ENCODE data around the gene TSC22D2. TPM values are rescaled to one million over a fixed set of nuclear protein-coding genes. Genes with fewer than 3 reads are reported as not detected.

TSC22D2 gene
- total and polyA plus RNA-seq, 2 donors (not counting 3 experiments of a cell fraction or from before 2014, with no cell fraction given), result 7.6 to 43.9 TPM

- intact Hi-C loops (cut with micrococcal nuclease), result no loop called here
- no TSS peak for BruUV-seq (replicated peaks)
- POLR2A ChIA-PET, result no interaction called here
- no peak for FAIRE-seq
- dilution Hi-C loops (cut with MboI; ENCODE audit: extremely low pct_ligation_motif_present, low sequenced_read_pairs), result no loop called here
- Histone ChIP-seq H3K9ac (replicated peaks; ENCODE audit: extremely low read depth, insufficient read depth, low read length) (no peak overlapping the region), H2AFZ (ENCODE audit: low read depth, low read length) (no peak overlapping the region), H3K9me3 (replicated peaks; ENCODE audit: control insufficient read depth, insufficient read depth, low read length) (no peaks in the 10 kb centered on the region), H3K36me3 (ENCODE audit: control insufficient read depth in 2 of 2, extremely low read depth in 1 of 2, insufficient read depth in 2 of 2, low read length in 2 of 2) (peaks cover 5 to 8% of the 10 kb centered on the region in 2 experiments), H3K4me1 (ENCODE audit: control insufficient read depth, extremely low read depth, insufficient read depth, low read length) (peaks cover 24% of the 10 kb centered on the region), H4K20me1 (replicated peaks; ENCODE audit: control insufficient read depth, extremely low read depth, insufficient read depth, low read length) (peaks cover 3% of the 10 kb centered on the region), H3K79me2 (ENCODE audit: control insufficient read depth, insufficient read depth, low read length) (peaks cover 66% of the 10 kb centered on the region), H3K4me2 (ENCODE audit: insufficient read depth, low read length) (no peak overlapping the region), H3K27me3 (ENCODE audit: control insufficient read depth in 2 of 2, insufficient read depth in 2 of 2, low read length in 2 of 2) (no peaks in the 10 kb centered on the region), H3K9me1 (replicated peaks; ENCODE audit: control insufficient read depth, extremely low read depth, insufficient read depth, low read length) (no peaks in the 10 kb centered on the region), H3K4me3 (replicated peaks in 1 of 3; ENCODE audit: insufficient read depth in 1 of 3, low read depth in 1 of 3, low read length in 3 of 3) (no peak overlapping the region), H3K27ac (ENCODE audit: insufficient read depth, low read depth, low read length) (no peak overlapping the region)
- TF ChIP-seq MYC (IDR thresholded peaks at IDR 0.05; ENCODE audit: low read depth, low read length) (no peak), POLR2AphosphoS5 (IDR thresholded peaks at IDR 0.05; ENCODE audit: insufficient read depth, low read depth, low read length) (no peak)
- DNase-seq (ENCODE audit: low read depth, low spot score), result no peak
- CTCF ChIA-PET, result no interaction called here
Observed at GRCh38 chr3:150454085-150454484, 46.0 kb downstream of the TSC22D2 start.

- POLR2A ChIA-PET, result no interaction called here
- CTCF ChIA-PET, result interaction anchor here (1.6 kb wide), 1 partner anchor 41 kb away, joined by 4 read pairs; no protein-coding TSS in a partner anchor
- DNase-seq (ENCODE audit: low read depth, low spot score) (no peak), FAIRE-seq (no peak)
- no peak overlapping the region for H2AFZ ChIP-seq (ENCODE audit: low read depth, low read length)
- H3K4me2 ChIP-seq (ENCODE audit: insufficient read depth, low read length), result no peak overlapping the region
- intact Hi-C loops (cut with micrococcal nuclease) (no loop called here), dilution Hi-C loops (cut with MboI; ENCODE audit: extremely low pct_ligation_motif_present, low sequenced_read_pairs) (no loop called here)
- no peaks in the 10 kb centered on the region for H3K9me1 ChIP-seq (replicated peaks; ENCODE audit: control insufficient read depth, extremely low read depth, insufficient read depth, low read length)
- no peaks in the 10 kb centered on the region for H3K27me3 ChIP-seq (ENCODE audit: control insufficient read depth in 2 of 2, insufficient read depth in 2 of 2, low read length in 2 of 2)
- TF ChIP-seq MAX (IDR thresholded peaks at IDR 0.05; ENCODE audit: insufficient read depth, insufficient read length), result no peak
- no peak for TF ChIP-seq JUN (IDR thresholded peaks at IDR 0.05; ENCODE audit: borderline replicate concordance, insufficient read depth, insufficient read length, low read depth)
- no peak for TF ChIP-seq FOS (IDR thresholded peaks at IDR 0.05; ENCODE audit: borderline replicate concordance, insufficient read depth, low read length)
- no peak for TF ChIP-seq GATA2 (IDR thresholded peaks at IDR 0.05; ENCODE audit: insufficient read depth, insufficient read length, low read depth, low read length)
- no peak for TF ChIP-seq EZH2 (IDR thresholded peaks at IDR 0.05; ENCODE audit: borderline replicate concordance, low read depth, low read length, severe bottlenecking)
- TF ChIP-seq POLR2AphosphoS5 (IDR thresholded peaks at IDR 0.05; ENCODE audit: insufficient read depth, low read depth, low read length), result no peak
- no peak for TF ChIP-seq POLR2A (IDR thresholded peaks at IDR 0.05; ENCODE audit: low read depth, low read length)
- TF ChIP-seq CTCF (IDR thresholded peaks at IDR 0.05; ENCODE audit: extremely low read depth in 1 of 2, insufficient read depth in 1 of 2, low read depth in 1 of 2, low read length in 2 of 2), result no peak
- TF ChIP-seq MYC (IDR thresholded peaks at IDR 0.05; ENCODE audit: low read depth, low read length), result no peak
- H3K4me1 ChIP-seq (ENCODE audit: control insufficient read depth, extremely low read depth, insufficient read depth, low read length), result peaks cover 19% of the 10 kb centered on the region
- peaks cover 7 to 8% of the 10 kb centered on the region in 2 experiments for H3K36me3 ChIP-seq (ENCODE audit: control insufficient read depth in 2 of 2, extremely low read depth in 1 of 2, insufficient read depth in 2 of 2, low read length in 2 of 2)
- H3K9ac ChIP-seq (replicated peaks; ENCODE audit: extremely low read depth, insufficient read depth, low read length), result no peak overlapping the region
- H3K79me2 ChIP-seq (ENCODE audit: control insufficient read depth, insufficient read depth, low read length), result peaks cover 64% of the 10 kb centered on the region
- H4K20me1 ChIP-seq (replicated peaks; ENCODE audit: control insufficient read depth, extremely low read depth, insufficient read depth, low read length), result peaks cover 3% of the 10 kb centered on the region
- H3K9me3 ChIP-seq (replicated peaks; ENCODE audit: control insufficient read depth, insufficient read depth, low read length), result no peaks in the 10 kb centered on the region
- no peak overlapping the region for H3K4me3 ChIP-seq (replicated peaks in 1 of 3; ENCODE audit: insufficient read depth in 1 of 3, low read depth in 1 of 3, low read length in 3 of 3)
- no peak overlapping the region for H3K27ac ChIP-seq (ENCODE audit: insufficient read depth, low read depth, low read length)
- no TSS peak for BruUV-seq (replicated peaks)
Observed at GRCh38 chr3:150454622-150455021, 46.5 kb downstream of the TSC22D2 start.

Data from endothelial cell of umbilical vein (primary cell).